Femur (tissue), 1 donor: ENCODE measurements around the gene PPP2R2C.

Experiments used
- DNase-seq: peaks from one replicate; pipeline ENCODE4 v3.0.0-alpha.2; 2017

PPP2R2C gene

DNA sequence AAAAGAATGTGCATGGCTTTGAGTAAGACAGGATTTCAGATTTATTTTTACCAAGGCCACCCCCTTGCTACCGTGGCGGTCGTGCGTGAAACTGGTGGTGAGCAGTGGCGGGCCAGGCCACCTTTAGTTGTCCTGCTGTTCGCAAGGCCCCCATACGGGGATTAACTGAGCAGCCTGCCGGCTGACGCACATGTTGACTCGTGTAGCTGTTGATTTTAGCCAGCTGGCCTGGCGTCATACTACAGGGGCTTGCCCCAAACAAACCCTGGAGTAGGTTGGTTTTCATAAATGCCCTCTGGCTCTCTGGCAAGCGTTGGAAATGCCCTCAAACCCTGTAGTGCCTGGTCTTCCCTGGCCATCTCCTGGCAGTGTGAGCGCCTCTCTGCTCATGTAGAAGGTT, 174.4 kb downstream of the PPP2R2C start:
- no peak for DNase-seq

DNA sequence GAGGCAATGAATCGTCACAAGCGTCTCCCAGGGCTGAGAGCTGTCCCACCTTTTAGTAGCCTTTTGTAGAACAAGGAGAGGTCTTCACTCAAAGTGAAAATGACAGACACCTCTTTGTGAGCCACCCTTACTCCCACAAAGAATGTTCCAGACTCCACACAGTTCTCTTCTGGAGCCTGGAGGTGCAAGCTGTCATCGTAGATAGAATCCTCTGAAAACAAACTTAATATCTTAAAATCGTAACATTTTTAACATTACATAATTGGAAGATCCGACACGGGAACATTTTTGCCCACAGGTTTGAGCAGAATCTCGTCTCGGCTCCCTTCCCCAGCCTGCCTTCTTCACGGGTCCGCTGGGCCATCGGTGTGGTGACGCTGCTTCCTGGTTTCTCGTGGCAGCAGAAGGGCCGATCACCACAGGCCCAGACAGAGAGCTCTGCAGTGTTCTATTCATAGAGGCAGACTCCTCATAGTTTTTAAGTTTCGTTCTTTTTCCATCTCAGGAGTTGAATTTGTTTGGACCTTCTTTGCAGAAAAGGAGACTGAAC, 175.1 kb downstream of the PPP2R2C start:
- no peak for DNase-seq

DNA sequence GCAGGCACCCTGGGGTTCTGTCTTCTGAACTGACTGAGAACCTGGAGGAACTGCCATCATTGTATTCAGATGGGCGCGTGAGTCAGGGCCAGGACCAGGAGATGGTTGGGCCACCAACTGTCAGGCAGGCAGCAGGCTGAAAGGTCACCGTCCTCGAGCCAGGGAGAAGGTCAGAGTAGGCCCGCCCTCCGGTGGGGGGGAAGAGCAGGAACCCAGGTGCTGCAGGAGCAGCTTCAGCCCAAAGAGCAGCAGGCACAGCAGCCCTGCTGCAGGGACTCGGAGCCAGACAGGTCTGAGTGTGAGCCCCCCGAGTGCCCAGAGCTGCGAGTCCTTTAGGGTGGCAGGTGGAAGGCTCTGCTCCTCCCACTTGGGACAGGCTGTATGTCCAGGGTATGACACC, 176.4 kb downstream of the PPP2R2C start:
- DNase-seq, result no peak

DNA sequence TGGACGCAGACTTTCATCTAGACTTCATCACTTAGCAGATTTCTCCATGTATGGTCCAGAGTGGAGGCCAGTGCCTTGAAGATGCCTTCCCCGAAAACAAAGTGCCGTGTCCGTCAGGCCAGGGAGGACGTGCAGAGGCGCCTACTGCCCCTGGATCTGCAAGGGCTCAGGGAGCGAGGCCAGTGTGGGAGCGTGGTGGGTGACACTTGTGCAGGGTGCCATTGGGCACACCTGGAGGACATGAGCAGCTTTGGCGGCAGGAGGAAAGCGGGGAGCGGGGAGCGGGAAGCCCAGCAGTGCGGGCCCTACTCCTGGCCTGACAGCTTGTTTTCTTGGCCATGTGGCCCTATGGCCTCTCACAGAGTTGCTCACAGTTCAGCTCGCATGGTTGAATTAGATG, 176.9 kb downstream of the PPP2R2C start:
- DNase-seq, result no peak

DNA sequence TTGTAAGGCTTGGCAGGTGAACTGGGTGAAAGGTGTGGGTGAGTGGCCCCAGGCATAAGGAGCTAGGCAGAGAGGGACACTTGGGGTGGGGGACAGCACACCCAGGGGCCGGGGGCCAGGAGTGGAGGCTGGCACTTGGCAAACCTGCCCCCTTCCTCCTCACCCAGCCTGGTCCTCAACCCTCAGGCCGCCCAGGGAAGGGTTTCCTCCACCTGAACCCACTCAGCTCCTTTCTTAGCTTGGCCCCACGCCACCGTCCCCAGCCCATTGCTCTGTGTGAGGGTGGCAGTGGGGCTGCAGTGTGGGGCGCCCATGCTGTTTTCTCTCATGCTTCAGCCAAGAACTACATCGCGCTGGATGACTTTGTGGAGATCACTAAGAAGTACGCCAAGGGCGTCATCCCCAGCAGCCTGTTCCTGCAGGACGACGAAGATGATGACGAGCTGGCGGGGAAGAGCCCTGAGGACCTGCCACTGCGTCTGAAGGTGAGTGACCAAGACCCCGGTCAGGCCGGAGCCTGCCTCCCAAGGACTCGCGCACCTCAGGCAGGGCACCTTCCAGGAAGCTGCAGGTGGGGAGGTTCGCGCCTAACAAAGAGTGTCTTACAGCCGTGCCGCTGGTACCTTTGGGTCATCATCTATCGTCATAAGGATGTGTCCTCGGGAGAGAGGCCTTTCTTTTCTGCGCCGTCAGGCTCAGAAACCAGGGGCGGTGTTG, 177.6 kb downstream of the PPP2R2C start:
- DNase-seq, result no peak

DNA sequence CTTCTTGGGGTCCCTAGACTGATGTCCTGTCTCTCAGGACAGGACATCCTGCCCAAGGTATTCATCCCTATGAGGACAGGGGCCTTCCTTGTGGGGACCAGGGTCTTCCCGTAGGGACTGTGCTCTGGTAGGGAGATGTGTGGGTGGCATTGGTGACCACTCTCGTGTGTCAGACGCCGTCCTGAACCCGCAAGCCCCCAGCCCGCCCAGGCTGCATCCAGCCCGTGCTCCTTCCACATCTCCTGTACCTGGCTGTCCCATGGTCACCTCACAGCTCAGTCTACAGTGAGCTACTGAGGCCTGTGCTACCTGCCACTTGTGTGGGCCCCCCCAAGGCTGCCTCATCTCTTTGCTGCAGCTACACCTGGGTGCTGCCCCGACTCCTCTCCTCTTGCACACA, 178.8 kb downstream of the PPP2R2C start:
- no peak for DNase-seq

DNA sequence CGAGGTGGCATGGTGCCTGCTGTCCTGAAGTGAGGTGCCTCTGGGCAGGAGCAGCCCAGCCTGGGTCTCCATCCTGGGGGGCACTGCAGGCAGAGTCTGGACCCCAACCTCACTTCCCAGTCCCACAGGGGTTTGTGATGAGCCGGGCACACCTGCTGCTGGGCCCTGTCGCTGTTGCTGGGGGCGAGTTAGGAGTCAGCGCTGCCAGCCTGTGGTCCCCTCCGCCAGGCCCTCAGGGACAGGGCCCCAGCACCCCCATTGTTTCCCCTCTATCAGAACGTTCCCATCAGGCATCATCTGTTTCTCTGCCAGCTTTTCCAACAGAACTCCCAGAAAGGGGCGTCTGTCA, 179.3 kb downstream of the PPP2R2C start:
- DNase-seq, result no peak

DNA sequence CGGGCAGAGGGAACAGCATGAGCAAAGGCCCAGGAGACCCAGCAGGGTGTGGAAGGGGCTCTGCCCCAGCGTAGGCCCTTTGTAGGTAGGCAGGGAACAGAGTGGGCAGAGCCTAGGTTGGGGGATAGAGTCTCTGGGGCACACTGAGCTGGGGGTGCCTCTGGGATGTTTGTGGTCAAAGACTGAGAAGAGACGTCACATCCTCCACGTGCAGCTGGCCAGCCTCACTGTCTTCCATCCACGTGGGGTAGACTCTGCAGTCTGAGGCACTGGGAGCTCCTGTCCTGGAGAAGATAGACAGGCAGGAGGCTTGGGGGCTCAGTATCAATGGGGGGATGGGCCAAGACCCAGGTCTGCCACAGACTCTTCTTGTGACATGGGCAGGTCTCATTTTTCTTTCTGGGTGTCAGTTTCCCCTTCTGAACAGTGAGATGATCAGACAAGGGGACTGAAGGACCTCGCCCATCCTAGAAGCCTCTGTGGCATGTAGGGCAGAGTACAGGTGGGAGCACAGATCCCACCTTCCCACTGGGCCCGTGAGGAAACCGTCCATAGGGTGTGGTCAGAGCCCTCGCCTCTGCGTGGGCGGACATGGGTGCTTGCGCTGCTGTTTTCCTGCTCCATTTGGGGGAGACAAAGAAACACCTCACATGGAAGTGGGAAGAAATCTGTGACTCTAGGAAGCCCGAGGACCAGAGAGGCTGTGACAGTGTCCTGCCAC, 179.9 kb downstream of the PPP2R2C start:
- no peak for DNase-seq

DNA sequence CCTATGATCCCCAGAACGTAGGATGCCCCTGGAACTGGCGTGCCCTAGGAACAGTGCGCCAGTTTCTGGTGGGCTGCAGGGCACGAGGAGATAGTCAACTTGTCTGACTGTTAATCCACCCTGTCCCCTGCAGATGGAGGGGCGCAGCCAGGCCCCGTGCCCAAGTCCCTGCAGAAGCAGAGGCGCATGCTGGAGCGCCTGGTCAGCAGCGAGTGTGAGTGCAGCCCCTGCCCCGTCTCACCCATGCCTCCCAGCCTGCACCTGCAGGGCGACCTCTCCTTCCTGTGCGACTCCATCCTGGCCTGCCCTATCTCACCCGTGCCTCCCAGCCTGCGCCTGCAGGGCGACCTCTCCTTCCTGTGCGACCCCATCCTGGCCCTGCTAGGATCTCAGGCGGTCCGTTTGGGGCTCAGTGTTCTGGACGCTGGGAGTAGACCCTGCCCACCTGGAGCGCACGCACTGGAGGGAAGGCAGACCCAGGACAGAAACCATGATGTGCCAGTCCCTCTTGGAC, 180.6 kb downstream of the PPP2R2C start:
- no peak for DNase-seq

DNA sequence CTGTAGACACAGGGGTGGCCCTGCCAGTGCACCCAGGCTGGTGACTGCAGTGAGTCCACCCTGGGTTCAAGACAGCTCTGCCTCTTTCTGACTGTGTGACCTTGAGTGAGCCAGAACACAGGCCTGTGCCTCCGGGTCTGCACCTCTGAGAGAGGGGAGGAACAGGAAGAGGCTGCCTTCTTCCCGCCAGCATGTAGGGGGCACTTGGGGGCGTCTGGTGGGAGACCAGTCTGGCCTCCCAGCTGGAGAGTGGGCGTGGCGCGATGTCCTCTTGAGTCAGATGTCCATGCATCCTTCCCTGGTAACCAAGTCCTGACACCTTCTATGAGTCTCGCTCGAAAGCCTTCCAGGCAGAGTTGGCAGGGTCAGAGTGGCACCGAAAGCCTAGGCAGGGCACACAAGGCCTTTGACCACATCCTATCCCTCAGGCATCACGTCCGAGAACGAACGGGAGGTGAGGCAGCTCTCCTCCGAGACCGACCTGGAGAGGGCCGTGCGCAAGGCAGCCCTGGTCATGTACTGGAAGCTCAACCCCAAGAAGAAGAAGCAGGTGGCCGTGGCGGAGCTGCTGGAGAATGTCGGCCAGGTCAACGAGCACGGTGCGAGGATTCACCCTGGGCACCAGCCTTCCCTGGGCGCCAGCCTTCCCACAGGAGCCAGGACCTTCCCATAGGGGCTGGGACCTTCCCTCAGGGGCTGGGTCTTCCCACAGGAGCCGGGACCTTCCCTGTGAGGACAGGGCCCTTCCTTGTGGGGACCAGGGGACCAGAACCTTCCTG, 181.5 kb downstream of the PPP2R2C start:
- no peak for DNase-seq

DNA sequence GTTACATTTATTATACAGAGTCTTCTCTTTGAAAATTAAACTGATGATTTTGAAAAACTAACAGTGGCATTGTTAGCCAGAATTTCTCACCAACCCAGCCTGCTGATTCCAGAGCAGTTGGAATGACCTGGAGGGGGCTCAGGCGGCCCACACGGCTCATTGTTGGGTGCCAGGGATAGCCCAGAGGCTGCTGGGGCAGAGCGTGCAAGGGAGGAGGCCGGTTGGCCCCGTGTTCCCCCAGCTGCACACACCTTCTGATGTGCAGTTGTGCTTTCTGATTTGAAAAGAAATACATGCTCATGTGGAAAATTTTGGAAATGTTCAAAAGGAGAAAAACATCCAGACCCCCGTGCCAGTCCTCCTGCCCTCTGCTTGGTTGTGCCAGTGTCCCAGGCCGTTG, 182.2 kb downstream of the PPP2R2C start:
- no peak for DNase-seq

DNA sequence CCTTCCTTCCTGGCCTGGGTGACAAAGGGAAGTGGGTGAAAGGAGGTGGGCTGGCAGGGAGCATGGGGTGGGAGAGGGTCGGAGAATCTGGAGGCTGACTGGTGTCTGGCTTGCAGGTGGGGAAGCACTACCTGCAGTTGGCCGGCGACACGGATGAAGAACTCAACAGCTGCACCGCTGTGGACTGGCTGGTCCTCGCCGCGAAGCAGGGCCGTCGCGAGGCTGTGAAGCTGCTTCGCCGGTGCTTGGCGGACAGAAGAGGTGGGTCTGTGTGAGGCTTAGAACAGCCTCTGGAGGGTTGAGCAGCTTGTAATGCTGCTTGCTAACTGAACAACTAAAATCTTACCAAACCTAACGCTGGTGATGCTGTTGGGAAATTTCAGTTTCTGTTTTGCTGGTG, 183.5 kb downstream of the PPP2R2C start:
- no peak for DNase-seq

DNA sequence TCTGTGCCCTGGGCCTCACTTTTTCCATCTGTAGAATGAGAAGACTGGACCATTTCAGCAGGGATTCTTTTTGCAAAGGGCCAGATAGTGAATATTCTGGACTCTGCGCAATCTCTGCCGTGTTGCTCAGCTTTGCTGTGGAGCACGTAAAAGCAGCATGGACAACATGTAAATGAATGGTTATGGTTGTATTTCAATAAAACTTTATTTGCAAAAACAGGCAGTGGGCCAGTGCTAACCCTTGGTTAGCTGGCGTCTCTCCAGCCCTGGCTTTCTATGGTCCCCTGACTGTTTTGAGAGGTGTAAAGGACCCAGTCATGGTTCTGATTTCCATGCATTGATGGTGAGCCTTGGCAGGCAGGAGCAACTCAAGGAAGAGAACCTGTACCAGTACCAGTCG, 184.1 kb downstream of the PPP2R2C start:
- DNase-seq, result no peak

DNA sequence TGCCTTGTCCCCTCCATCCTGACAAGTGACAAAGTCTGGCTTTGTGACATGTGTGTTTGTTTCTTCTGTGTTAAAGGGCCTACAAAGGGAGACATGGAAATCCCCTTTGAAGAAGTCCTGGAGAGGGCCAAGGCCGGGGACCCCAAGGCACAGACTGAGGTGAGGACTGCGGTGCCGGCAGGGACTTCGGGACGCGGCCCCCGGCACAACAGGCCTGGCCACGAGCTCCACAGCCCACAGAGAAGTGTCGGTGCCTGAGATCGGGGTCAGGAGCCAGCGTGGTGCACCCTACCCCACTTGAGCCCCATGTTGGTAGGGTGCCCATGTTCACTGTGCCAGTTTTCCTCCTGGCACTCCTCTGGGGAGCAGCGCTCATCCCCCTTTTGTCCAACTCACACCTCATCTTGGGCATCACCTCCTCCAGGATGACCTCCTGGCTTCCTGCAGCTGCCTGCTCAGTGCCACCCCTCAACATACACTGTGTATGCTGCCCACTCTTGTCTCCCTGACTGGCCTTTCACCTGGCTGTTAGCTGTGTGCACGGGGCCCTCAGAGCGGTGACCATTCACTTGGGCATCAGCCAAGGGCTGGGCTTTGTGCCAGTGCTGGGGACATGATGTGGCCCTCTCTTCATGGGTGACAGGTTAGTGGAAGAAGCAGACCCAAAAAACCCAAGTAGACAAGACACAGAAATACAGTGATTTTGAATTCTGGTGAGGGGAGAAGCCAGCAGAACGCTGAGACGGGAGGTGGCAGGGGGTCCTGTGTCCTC, 185.2 kb downstream of the PPP2R2C start:
- no peak for DNase-seq

DNA sequence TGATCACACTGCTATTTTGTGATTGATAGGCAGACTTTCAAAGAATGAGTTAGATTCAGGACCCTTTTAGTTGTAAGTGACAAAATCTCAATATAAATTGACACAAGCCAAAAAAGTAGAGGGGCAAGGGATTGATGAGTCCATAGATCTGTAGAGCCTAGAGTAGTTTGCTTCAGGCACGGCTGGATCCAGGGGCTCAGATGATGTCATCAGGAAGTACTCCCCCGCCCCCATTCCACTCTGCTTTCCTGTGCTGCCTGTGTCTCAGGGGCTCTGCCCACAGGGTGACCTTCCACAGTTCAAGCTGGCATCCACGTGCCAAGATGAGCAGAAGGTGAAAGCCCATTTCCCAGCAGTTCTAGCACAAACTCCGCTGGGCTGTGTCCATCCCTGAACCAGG, 189.1 kb downstream of the PPP2R2C start:
- DNase-seq, result no peak

DNA sequence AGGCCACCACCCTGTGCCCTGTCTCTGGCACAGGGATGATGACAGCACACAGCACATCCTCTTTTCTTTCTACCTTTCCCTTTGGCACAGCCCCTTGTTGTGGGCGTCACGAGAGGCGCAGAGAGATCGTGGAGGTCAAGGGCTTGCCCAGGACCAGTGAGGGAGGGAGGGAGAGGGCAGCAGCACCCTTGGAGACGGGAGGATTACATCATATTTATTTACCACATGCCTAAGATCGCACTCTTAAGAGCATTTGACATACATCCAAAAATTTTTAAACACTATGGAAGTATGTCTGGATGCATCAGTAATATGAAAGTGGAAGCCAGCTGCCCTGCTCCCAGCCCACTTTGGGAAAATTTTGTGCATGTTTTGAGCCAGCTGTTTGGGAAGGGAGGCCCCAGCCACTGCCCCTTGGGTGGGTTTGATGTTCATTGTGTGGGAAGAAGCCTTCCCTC, 190.1 kb downstream of the PPP2R2C start:
- DNase-seq, result peak; percentile 55

DNA sequence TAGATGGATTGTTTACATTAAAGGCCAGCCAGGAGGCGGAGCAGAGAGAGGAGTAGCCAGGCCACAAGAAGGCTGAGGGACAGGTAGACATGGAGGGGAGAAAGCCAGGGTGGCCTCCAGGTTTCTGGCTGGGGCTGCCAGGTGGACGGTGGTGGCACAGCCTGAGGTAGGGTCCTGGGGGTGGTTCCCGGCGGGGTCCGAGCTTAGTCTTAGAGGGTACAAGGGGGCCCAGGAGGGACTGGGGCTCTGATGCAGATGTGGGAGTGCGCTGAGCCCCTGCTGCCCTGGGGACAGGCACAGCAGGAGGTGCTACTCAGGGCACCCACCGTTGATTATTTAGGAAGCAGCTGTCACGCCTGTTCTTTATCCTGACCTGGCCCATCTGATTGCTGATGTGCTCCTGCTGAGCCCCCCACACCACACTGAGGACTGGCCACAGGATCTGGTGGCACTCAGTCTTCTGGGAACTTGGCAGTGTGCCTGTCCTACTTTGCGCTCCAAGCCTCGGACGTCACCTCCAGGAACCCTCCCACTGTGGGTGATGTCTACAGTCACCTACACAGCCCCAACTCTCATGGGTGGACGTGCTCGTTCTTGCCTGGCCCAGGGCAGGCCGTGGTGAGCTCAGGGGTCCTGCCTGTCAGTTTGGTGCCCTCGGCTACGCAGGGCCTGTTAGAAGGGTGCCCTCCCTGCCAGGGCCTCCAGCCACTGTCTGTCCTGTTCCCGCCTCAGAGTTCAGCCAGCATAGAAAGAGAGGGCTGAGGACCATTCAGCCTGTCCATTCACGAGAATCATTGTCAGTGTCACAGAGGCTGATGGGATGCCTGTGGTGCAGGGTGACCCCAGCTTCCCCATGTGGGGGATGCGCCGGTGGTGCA, 190.7 kb downstream of the PPP2R2C start:
- DNase-seq, result no peak

DNA sequence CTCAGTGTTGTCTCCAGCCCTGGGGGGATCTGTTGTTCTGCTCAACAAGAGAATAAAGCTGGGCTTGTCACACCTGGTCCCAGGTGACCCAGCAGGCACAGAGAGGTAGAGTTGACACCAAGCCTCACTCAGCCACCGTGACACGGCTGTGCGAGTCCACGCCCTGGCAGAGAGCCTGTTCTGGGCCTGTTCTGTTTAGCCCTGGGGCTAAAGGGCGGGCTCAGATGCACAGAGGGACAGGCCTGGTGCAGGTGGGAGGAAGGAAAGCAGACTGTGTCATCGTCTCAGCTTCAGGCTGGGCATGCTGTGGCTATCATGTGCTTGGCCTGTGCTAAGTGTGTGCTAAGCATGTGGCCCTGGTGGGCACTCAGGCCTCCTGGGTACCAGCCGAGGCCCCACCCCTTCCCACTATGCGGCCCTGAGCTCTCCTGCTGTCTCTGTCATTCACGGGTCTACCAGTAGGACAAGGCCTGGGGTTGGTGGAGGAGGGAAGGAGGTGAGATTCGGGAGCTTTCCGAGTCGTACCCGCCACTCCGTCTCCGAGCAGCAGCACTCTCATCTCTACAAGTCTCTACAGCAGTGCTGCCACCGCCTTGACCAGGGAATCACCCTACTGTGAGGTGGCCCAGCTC, 191.9 kb downstream of the PPP2R2C start:
- DNase-seq, result no peak

DNA sequence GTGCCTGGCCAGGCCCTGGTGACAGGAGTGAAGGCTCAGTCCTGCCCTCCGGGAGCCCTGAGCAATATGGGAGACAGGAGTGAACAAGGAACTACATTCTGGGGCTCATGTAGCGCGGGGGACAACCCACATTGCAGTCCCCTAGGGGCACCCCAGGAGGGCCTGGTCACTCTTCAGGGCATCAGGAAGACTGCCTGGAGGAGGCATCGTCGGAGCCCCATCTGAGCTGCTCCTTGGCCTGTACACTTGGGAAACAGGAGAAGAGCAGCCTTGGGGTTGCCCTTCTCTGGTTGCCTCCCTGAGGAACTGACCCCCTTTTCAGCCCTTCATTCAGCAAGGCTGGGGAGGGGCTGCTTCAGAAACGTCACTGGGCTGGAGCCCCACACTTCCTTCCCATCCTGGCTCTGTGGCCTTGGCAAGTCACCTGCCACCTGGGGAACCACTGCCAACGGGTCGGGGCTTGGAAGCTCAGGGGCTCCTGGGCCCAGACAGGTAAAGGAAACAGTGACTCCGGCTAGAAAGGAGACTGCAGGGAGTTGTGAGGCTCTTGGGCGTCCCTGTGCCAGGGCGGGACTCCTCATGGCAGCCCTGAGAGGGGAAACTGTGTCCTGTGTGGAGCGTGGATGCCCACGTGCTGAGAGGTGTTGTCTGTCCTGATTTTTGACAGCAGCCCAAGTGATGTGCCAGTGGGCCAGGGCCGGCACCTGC, 192.7 kb downstream of the PPP2R2C start:
- DNase-seq, result no peak

DNA sequence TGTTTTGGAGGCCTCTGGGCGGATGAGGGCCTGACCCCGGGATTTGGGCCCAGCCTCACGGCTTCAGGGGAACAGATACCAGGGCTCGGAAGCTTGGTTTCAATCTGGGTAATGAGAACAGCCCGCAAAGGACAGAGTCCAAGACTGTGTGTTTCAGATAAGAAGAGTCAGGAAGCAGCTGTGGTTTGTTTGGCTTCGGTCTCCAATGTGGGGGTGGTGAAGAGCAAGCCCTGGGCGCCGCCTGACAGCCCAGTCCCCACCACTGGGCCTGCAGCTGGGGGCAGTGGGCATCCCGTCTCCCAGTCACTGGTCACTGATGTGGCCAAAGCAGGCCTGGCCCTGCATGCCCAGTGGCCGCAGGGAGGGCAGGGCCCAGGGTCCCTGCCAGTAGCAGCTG, 193.6 kb downstream of the PPP2R2C start:
- DNase-seq, result peak; percentile 57
